A549 (cell line): Measurements from ENCODE around the gene CFL2. TPM values are rescaled to one million over a fixed set of nuclear protein-coding genes. Genes with fewer than 3 reads are reported as not detected.

ENCODE experiments used
- ATAC-seq, 2 experiments: fragments of 200-7000 bp in 1 of 2; fragments of >200 bp in 1 of 2; cut with Nextera tagmentation in 1 of 2; cut with Tn5 transposase in 1 of 2; 3 replicates each; pipeline versions ENCODE4 v1.8.0 to v1.9.1; 2018 to 2020; ENCODE audit warnings: mild to moderate bottlenecking in 1 of 2, moderate library complexity in 1 of 2
- CTCF ChIA-PET: fragments of 300-600 bp; sonication (Branson Sonifier 250); formaldehyde crosslinking; extraction: SDS; loops from one replicate; lab custom pipeline; 2021; ENCODE audit warnings: antibody characterized with exemption, inconsistent platforms; lab: Yijun Ruan, JAX
- POLR2A ChIA-PET: fragments of 350-600 bp; formaldehyde crosslinking; extraction: SDS; loops from one replicate; lab custom pipeline; 2021; ENCODE audit warnings: antibody characterized with exemption, inconsistent platforms; lab: Yijun Ruan, JAX
- DNase-seq, 2 experiments: peaks; one replicate each; pipeline versions ENCODE4 v3.0.0 to v3.0.0-alpha.2; 2011 to 2016; ENCODE audit warnings: low read depth in 1 of 2, low spot score in 1 of 2
- FAIRE-seq: peaks from 2 replicates; lab custom pipeline; 2011; peaks lifted over from hg19 to GRCh38; lab: Jason Lieb, UNC
- H3K27ac ChIP-seq, 2 experiments: fragments of >200 bp; sonication (Bioruptor Twin); formaldehyde crosslinking; 3 replicates each; pipeline ENCODE4 v1.5.1; 2016 to 2017
- H3K4me1 ChIP-seq: fragments of >200 bp; sonication (Bioruptor Twin); formaldehyde crosslinking; 3 replicates; pipeline ENCODE4 v1.6.1; 2016
- H3K4me2 ChIP-seq: fragments of >200 bp; sonication (Bioruptor Twin); formaldehyde crosslinking; 3 replicates; pipeline ENCODE4 v1.6.1; 2016
- H3K4me3 ChIP-seq: fragments of >200 bp; sonication (Bioruptor Twin); formaldehyde crosslinking; 3 replicates; pipeline ENCODE4 v1.5.1; 2016
- H3K9me3 ChIP-seq: fragments of >200 bp; sonication (Bioruptor Twin); formaldehyde crosslinking; 3 replicates; pipeline ENCODE4 v1.6.1; 2016
- CBX8 ChIP-seq: fragments of 200-600 bp; sonication (generic); IDR thresholded peaks from 2 replicates; pipeline ENCODE4 v1.6.1; 2016
- CHD4 ChIP-seq: fragments of 200-600 bp; sonication (generic); IDR thresholded peaks from 2 replicates; pipeline ENCODE4 v1.6.1; 2016; ENCODE audit warnings: antibody characterized with exemption, mild to moderate bottlenecking, borderline replicate concordance
- ESRRA ChIP-seq: fragments of 150-350 bp; IDR thresholded peaks from 2 replicates; pipeline ENCODE4 v1.6.1; 2014; ENCODE audit warnings: mild to moderate bottlenecking, low read length, borderline replicate concordance
- GATA3 ChIP-seq: IDR thresholded peaks from 2 replicates; pipeline ENCODE4 v1.6.1; 2012; ENCODE audit warnings: borderline replicate concordance
- HDAC2 ChIP-seq: fragments of 200-600 bp; sonication (generic); IDR thresholded peaks from 2 replicates; pipeline ENCODE4 v1.6.1; 2016
- MAZ ChIP-seq: fragments of 150-350 bp; IDR thresholded peaks from 2 replicates; pipeline ENCODE4 v1.6.1; 2014; ENCODE audit warnings: antibody characterized with exemption, low read depth, low read length, borderline replicate concordance
- NPAS2 ChIP-seq: fragments of 250-450 bp; sonication (Bioruptor Pico); IDR thresholded peaks from 2 replicates; pipeline ENCODE4 v1.8.0; 2022; ENCODE audit warnings: mild to moderate bottlenecking, moderate library complexity, borderline replicate concordance
- RAD21 ChIP-seq, 2 experiments: fragments of >200 bp in 1 of 2; sonication (Bioruptor Twin) in 1 of 2; formaldehyde crosslinking in 1 of 2; IDR thresholded peaks in 1 of 2; conservative IDR thresholded peaks in 1 of 2; 2 replicates in 1 of 2; 3 replicates in 1 of 2; pipeline ENCODE4 v1.6.1; 2012 to 2018; ENCODE audit warnings: inconsistent platforms in 1 of 2
- RARB ChIP-seq: fragments of 250-450 bp; sonication (Bioruptor Pico); IDR thresholded peaks from 2 replicates; pipeline ENCODE4 v1.8.0; 2021; ENCODE audit warnings: mild to moderate bottlenecking, moderate library complexity
- RCOR1 ChIP-seq: fragments of 150-350 bp; IDR thresholded peaks from 2 replicates; pipeline ENCODE4 v1.6.1; 2014; ENCODE audit warnings: antibody characterized with exemption, low read length, low read depth
- RFX5 ChIP-seq: fragments of 450-650 bp; IDR thresholded peaks from 2 replicates; pipeline ENCODE4 v1.7.1; 2014; ENCODE audit warnings: antibody characterized with exemption, mild to moderate bottlenecking, moderate library complexity
- SMC3 ChIP-seq: fragments of >200 bp; sonication (Bioruptor Twin); formaldehyde crosslinking; IDR thresholded peaks from 3 replicates; pipeline ENCODE4 v1.6.1; 2018; ENCODE audit warnings: inconsistent platforms
- ZC3H11A ChIP-seq: fragments of 450-650 bp; IDR thresholded peaks from 2 replicates; pipeline ENCODE4 v1.6.1; 2014; ENCODE audit warnings: antibody characterized with exemption, mild to moderate bottlenecking
- ZFP36 ChIP-seq: fragments of 450-650 bp; IDR thresholded peaks from 2 replicates; pipeline ENCODE4 v1.6.1; 2014; ENCODE audit warnings: borderline replicate concordance; ENCODE audit not compliant: partially characterized antibody
- ZSCAN20 ChIP-seq: fragments of 250-450 bp; sonication (Bioruptor Pico); IDR thresholded peaks from 2 replicates; pipeline ENCODE4 v1.8.0; 2022; ENCODE audit warnings: mild to moderate bottlenecking, moderate library complexity
- WGBS: methylation state at CpG from one replicate; pipeline ENCODE4 v1.1.6; 2017; ENCODE audit errors: missing lambda C conversion rate; 5-methylcytosine and 5-hydroxymethylcytosine counted together
- polyA plus RNA-seq, 4 experiments: library from polyadenylated mRNA; depleted of rRNA in 3 of 4; stranded (reverse); fragments of >200 nt; fragmentation: RNase III in 1 of 4; extraction: RNeasy Plus Mini Kit Qiagen cat#74134 plus additional on column Dnase treatment in 1 of 4; gene quantifications; 2 replicates in 3 of 4; 3 replicates in 1 of 4; pipeline ENCODE4 v1.2.3, GENCODE V29; 2011 to 2017
- TF ChIP-seq, protein P1 (sequence below): fragments of >200 bp; sonication (Bioruptor Twin); formaldehyde crosslinking; IDR thresholded peaks from 3 replicates; pipeline ENCODE4 v1.5.1; 2016

CFL2 gene
- polyA plus RNA-seq, 2 of the 4 experiments (the other 2 are of a cell fraction): 105 to 167 TPM

DNA sequence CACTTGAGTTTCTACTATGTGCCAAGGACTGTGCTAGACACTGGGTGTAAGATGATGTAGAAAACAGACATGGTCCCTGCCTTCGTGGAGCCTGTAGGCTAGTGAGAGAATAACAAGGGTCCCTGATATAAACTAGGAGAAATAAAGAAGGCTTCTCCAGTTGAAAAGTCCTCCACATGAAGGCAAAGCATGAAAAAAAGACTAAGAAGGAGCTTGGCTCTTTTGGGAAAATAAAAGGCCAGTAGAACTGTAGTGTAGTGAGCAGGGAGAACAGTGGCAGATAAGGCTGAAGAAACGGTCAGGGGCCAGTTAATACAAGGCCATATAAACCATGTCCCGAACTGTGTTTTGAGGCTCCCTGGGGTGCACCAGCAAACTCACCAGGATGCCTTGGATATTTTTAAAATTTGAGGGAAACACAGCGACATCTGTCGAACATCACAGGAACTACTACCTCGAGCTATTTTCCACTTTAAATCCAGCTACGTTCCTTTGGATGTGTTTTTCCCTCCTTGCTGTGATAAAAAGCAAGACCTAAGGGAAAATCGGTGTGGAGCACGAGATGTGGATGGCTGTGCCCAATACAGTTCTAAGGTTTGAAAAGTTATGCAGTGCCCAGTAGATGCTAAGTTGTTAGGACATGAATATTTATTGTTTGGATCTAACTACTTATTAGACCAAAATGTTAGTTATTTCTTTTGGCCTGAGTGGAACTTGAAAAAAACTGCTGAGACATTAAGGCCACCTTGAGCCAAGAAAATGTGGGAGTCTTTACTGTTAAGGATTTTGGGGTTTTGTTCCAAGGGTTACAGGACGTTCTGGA, 8.5 kb upstream of the CFL2 start:
- peak overlapping the region; percentile 59 to 78 for H3K27ac ChIP-seq
- FAIRE-seq: peak; percentile 86
- 3% methylated on average over 10 of the region's 10 CpGs for WGBS
- peak overlapping the region; percentile 64 for H3K4me2 ChIP-seq
- no peak overlapping the region for H3K4me3 ChIP-seq
- peak; percentile 84 to 86 for ATAC-seq
- peak; percentile 70 to 84 for DNase-seq
- no peaks in the 10 kb centered on the region for H3K9me3 ChIP-seq
- TF ChIP-seq CHD4 (no peak), GATA3 (no peak), RCOR1 (no peak), RFX5 (no peak), SMC3 (peak; percentile 87), RAD21 (conservative IDR thresholded peaks at IDR 0.05 in 1 of 2, IDR thresholded peaks at IDR 0.05 in 1 of 2) (peak; percentile 80 to 82), CBX8 (no peak), ESRRA (no peak)
- TF ChIP-seq, protein P1, sequence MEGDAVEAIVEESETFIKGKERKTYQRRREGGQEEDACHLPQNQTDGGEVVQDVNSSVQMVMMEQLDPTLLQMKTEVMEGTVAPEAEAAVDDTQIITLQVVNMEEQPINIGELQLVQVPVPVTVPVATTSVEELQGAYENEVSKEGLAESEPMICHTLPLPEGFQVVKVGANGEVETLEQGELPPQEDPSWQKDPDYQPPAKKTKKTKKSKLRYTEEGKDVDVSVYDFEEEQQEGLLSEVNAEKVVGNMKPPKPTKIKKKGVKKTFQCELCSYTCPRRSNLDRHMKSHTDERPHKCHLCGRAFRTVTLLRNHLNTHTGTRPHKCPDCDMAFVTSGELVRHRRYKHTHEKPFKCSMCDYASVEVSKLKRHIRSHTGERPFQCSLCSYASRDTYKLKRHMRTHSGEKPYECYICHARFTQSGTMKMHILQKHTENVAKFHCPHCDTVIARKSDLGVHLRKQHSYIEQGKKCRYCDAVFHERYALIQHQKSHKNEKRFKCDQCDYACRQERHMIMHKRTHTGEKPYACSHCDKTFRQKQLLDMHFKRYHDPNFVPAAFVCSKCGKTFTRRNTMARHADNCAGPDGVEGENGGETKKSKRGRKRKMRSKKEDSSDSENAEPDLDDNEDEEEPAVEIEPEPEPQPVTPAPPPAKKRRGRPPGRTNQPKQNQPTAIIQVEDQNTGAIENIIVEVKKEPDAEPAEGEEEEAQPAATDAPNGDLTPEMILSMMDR: peak; percentile 83
- peaks cover 17% of the 10 kb centered on the region; the same call in 2 of the 3 replicates for H3K4me1 ChIP-seq
- ChIA-PET CTCF (interaction anchor here (0.6 to 6.3 kb wide), 50 partner anchors 9 to 698 kb away, joined by 3 to 120 read pairs (median 4); partner anchors contain the start of genes BAZ1A, CFL2 and SRP54), POLR2A (interaction anchor here (0.6 to 1.8 kb wide), 4 partner anchors 8 to 123 kb away, joined by 3 to 9 read pairs (median 4); partner anchors contain the start of gene CFL2)

DNA sequence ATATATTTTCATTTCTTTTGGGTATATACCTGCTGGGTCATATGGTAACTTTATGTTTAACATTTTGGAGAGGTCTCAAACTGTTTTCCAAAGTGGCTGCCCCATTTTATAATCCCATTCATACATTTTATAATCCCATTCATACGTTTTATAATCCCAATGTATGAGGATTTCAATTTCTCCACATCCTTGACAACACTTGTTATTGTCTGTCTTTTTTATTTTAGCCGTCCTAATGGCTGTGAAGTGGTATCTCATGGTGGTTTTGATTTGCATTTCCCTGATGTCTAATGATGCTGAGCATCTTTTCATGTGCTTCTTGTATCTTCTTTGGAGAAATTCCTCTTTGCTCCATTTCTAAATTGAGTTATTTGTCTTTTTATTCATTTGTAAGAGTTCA, 6.7 kb upstream of the CFL2 start:
- FAIRE-seq (no peak), DNase-seq (no peak), ATAC-seq (no peak)
- ChIA-PET POLR2A (no interaction called here), CTCF (no interaction called here)
- Histone ChIP-seq H3K4me2 (no peak overlapping the region), H3K4me3 (no peak overlapping the region), H3K27ac (no peak overlapping the region), H3K4me1 (peaks cover 17% of the 10 kb centered on the region; the same call in 2 of the 3 replicates), H3K9me3 (no peaks in the 10 kb centered on the region)
- WGBS: 76% methylated on average over 2 of the region's 2 CpGs
- peak; percentile 29 for TF ChIP-seq ZFP36
- TF ChIP-seq ESRRA: no peak

DNA sequence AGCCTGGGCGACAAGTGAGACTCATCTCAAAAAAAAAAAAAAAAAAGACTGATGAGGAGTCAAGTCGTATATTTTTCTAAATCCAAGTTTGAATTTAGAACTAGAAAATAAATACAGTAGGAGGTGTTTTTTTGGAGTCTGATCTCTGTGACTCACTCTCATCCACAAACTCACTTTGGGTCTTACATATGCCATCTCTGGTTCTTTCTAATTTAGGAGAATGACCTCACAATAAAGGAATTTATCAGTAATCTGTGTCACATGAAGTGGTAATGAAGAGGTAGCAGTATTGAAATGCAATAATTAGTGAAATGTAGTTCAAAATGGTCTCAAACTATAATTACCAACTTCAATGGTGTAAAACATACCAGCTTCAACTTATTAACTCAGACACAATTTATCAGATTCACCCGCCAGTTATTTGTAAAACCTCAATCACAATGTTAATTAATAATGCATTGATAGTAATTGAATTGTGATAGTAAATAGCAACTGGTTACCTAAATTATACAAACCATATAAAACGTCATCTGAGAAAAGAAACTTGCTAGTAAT, 4.4 kb upstream of the CFL2 start:
- ATAC-seq: no peak
- ChIA-PET CTCF (interaction anchor here (0.7 to 1.5 kb wide), 3 partner anchors 10 to 124 kb away, joined by 3 to 5 read pairs (median 4); no protein-coding TSS in a partner anchor), POLR2A (no interaction called here)
- FAIRE-seq: no peak
- DNase-seq: no peak
- H3K4me3 ChIP-seq: no peak overlapping the region
- TF ChIP-seq NPAS2 (no peak), MAZ (no peak), HDAC2 (no peak), ZSCAN20 (CRISPR knock-in tag) (no peak), RARB (no peak), ZC3H11A (no peak)
- H3K27ac ChIP-seq: no peak overlapping the region
- 0 out of 3 replicates have a peak overlapping the region, but pooled peaks have one; percentile 9 for H3K4me2 ChIP-seq
- 42% methylated on average over 4 of the region's 4 CpGs for WGBS
- H3K4me1 ChIP-seq: peaks cover 23% of the 10 kb centered on the region
- H3K9me3 ChIP-seq: no peaks in the 10 kb centered on the region
